GM13976 (cell line): Measurements from ENCODE around the gene CFAP20.
"Not testable (repeated sequence)": the region's sequence is repeated elsewhere in the genome, so short reads cannot be mapped to it uniquely, and the experiment has no call there.

ENCODE experiments used
- DNase-seq: peaks from one replicate; pipeline ENCODE4 v3.0.0; 2012; ENCODE audit warnings: low spot score
- in situ Hi-C: fragments of 300-500 bp; cut with MboI; formaldehyde crosslinking; loops from one replicate; pipeline ENCODE4 v1.12.0; 2022; ENCODE audit warnings: low sequenced_read_pairs, mixed read lengths, inconsistent platforms; ENCODE audit not compliant: unreplicated experiment
- TF ChIP-seq, protein P1 (sequence below): IDR thresholded peaks from 2 replicates; pipeline ENCODE4 v1.5.1; 2012; ENCODE audit warnings: borderline replicate concordance, mild to moderate bottlenecking; ENCODE audit not compliant: insufficient read depth; ENCODE audit errors: extremely low read depth, missing control alignments, control extremely low read depth

CFAP20 gene

DNA sequence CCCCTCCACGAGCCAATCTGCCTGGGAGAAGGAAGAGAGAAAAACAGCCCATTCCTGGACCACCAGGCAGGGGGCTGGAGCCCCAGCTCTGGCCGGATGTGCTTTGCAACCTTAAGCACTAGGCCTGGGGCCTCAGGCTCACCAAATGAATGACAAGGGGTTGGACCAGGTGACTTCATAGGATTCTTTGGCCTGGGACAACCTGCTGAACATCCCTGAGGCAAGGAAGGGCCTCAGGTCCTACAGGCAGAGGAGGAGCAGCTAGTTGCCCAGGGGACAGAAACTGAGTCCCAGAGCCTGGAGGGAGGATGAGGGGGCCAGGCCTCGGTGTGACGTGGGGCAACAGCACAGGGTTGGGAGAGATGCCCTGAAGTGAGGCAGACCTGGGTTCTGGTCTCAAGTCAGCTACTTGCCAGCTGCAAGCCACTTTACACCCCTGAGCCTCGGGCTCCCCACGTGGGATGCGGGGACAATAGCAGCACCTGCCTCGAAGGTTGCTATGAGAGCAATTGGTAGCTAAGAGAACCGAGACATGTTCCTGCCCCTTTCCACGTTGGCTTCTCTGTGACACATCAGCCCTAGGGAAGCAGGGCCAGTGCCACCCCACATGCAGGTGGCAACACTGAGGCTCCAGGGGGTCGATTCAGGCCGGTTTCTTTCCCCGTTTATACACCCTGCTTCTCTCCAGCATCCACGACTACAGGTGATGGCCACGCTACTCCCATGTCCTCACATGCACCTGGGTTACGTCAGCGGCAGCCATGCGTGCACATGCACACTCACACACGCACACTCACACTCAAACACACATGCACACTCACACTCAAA, 42.6 kb downstream of the CFAP20 start:
- no peak for DNase-seq
- TF ChIP-seq, protein P1, sequence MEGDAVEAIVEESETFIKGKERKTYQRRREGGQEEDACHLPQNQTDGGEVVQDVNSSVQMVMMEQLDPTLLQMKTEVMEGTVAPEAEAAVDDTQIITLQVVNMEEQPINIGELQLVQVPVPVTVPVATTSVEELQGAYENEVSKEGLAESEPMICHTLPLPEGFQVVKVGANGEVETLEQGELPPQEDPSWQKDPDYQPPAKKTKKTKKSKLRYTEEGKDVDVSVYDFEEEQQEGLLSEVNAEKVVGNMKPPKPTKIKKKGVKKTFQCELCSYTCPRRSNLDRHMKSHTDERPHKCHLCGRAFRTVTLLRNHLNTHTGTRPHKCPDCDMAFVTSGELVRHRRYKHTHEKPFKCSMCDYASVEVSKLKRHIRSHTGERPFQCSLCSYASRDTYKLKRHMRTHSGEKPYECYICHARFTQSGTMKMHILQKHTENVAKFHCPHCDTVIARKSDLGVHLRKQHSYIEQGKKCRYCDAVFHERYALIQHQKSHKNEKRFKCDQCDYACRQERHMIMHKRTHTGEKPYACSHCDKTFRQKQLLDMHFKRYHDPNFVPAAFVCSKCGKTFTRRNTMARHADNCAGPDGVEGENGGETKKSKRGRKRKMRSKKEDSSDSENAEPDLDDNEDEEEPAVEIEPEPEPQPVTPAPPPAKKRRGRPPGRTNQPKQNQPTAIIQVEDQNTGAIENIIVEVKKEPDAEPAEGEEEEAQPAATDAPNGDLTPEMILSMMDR, result no peak
- in situ Hi-C loops, result no loop called here

DNA sequence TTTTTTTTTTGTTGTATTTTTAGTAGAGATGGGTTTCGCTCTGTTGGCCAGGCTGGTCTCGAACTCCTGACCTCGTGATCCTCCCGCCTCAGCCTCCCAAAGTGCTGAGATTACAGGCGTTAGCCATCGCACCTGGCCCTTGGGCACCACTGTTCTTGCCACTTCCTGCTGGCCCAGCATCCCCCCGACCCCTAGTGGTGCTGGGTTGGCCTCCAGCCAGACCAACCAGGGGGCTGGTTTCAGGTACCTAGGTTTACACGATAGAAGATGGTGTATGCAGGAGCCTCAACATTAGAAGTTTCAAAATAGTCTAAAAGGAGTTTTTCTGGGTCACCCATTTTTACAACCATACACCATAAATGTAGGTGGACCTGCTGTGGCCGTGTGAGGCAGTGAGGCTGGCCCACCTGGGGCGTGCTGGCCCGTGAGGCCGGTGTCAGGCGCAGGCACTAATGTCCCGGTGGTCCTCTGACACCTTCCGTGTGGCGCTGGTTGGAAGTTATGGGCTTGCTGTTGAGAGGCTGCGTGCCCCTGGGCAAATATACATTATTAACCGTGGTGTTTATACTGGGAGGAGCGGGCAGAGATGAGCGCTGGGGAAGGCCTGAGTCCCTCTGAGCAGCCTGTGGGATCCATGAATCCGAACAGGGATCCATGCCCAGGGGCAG, 43.5 kb downstream of the CFAP20 start:
- TF ChIP-seq, protein P1, result no peak
- DNase-seq, result no peak
- in situ Hi-C loops, result no loop called here

DNA sequence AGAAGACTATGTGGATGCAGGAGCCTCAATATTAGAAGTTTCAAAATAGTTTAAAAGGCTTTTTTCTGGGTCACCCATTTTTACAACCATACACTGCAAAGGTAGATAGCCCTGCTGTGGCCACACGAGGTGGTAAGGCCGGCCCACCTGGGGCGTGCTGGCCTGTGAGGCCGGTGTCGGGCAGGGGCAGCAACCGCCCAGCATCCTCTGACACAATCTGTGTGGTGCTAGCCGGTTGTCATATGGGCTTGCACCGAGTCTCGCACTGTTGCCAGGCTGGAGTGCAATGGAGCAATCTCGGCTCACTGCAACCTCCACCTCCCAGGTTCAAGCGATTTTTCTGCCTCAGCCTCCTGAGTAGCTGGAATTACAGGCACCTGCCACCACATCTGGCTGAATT, 44.0 kb downstream of the CFAP20 start:
- TF ChIP-seq, protein P1, result no peak
- DNase-seq, result no peak
- in situ Hi-C loops, result no loop called here

DNA sequence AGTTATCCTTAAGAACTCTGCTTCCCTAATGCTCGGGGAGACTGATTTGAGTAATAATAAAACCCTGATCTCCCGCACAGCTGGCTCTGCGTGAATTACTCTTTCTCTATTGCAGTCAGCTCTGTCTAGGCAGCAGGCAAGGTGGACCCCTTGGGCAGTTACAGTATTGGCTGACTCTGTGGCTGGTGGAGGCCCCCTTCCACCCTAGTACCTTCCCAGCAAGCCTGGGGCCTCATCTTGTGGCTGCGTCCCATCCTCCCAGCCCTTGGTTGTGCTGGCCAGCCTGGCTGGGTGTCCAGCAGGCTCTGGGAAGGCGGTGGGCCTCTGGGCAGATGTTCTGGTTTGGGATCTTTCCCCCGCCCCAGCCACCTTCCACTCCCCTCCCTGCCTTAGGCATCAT, 44.5 kb downstream of the CFAP20 start:
- DNase-seq, result no peak
- in situ Hi-C loops, result no loop called here
- TF ChIP-seq, protein P1, result no peak

DNA sequence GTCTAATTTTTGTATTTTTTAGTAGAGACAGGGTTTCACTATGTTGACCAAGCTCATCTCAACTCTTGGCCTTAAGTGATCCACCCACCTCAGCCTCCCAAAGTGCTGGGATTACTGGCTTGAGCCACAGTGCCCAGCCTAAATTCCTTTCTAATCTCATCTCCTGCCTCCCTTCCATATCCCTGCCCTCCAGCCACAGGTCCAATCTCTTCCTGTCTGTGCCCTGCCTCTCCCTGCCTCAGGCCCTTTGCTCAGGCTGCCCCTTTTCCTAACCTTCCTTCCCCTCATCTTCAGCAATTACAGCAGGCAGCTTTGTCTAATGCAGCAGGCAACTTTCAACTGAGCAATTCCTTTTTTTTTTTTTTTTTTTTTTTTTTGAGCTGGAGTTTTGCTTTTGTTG, 46.8 kb downstream of the CFAP20 start:
- in situ Hi-C loops, result no loop called here
- no peak for DNase-seq
- TF ChIP-seq, protein P1, result no peak

DNA sequence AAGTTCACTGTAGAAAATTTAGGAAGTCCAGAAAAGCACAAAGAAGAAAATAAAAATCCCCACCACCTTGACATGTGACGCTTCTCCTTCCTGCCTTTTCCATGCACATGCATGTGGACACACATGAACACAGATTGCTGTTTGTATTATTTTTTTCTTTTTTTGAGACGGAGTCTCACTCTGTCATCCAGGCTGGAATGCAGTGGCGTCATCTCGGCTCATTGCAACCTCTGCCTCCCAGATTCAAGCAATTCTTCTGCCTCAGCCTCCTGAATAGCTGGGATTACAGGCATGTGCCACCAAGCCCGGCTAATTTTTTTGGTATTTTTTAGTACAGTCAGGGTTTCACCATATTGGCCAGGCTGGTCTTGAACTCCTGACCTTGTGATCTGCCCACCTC, 48.5 kb downstream of the CFAP20 start:
- DNase-seq, in situ Hi-C loops: not testable (repeated sequence)

DNA sequence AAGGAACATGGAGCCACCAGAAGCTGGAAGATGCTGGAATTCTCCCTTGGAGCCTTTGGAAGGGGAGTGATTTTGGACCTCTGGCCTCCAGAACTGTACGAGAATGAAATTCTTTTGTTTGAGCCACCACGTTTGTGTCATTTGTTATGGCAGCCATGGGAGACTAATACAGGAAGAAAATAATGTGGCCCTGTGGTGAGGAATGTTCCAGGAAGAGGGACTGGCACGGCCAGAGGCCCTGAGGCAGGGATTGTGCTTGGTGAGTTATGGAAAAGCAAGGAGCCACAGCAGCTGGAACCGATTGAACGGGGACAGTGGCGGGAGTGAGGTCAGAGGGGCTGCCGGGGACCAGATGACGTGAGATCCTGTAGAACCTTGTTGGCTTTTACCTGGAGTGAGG, 51.4 kb downstream of the CFAP20 start:
- no peak for DNase-seq
- TF ChIP-seq, protein P1, result no peak
- in situ Hi-C loops, result no loop called here
